HEK293 (cell line): ENCODE results near the gene LRRC59.
"Not testable (repeated sequence)": the region's sequence is repeated elsewhere in the genome, so short reads cannot be mapped to it uniquely, and the experiment has no call there.

ENCODE experiments used
- CTCF ChIA-PET: fragments of 350-600 bp; formaldehyde crosslinking; extraction: SDS; loops from one replicate; lab custom pipeline; 2021; ENCODE audit warnings: antibody characterized with exemption; lab: Yijun Ruan, JAX
- POLR2A ChIA-PET: fragments of 300-600 bp; formaldehyde crosslinking; extraction: SDS; loops from one replicate; lab custom pipeline; 2020; ENCODE audit warnings: antibody characterized with exemption, inconsistent platforms; lab: Yijun Ruan, JAX
- H3K27ac ChIP-seq: fragments of 200-500 bp; sonication (Bioruptor generic); 2 replicates; pipeline ENCODE4 v1.5.1; 2014; ENCODE audit warnings: low read depth, low read length, control low read depth, inconsistent platforms; ENCODE audit errors: extremely low read depth
- H3K36me3 ChIP-seq, 2 experiments: fragments of 200-500 bp in 1 of 2; sonication (Bioruptor generic) in 1 of 2; 1 replicate in 1 of 2; 2 replicates in 1 of 2; pipeline ENCODE4 v1.5.1; 2014 to 2017; ENCODE audit warnings: inconsistent platforms in 2 of 2, low read length in 2 of 2; ENCODE audit not compliant: control insufficient read depth in 2 of 2, insufficient read depth in 1 of 2
- H3K4me1 ChIP-seq: fragments of 200-500 bp; sonication (Bioruptor generic); 2 replicates; pipeline ENCODE4 v1.5.1; 2014; ENCODE audit warnings: mild to moderate bottlenecking, low read length, inconsistent platforms; ENCODE audit not compliant: control insufficient read depth, insufficient read depth
- H3K4me3 ChIP-seq: 2 replicates; pipeline ENCODE4 v1.5.1; 2011; ENCODE audit warnings: low read depth, mild to moderate bottlenecking, control low read depth, low read length, moderate library complexity
- H3K9me3 ChIP-seq: fragments of 200-500 bp; sonication (Bioruptor generic); 2 replicates; pipeline ENCODE4 v1.5.1; 2014; ENCODE audit warnings: low read depth, low read length, inconsistent platforms; ENCODE audit not compliant: control insufficient read depth, insufficient read depth
- FEZF1 ChIP-seq: fragments of 450-650 bp; formaldehyde crosslinking; IDR thresholded peaks from 2 replicates; pipeline ENCODE4 v1.5.1; 2016; ENCODE audit warnings: missing biosample characterization, missing genetic modification characterization
- GLI2 ChIP-seq: fragments of 450-650 bp; formaldehyde crosslinking; IDR thresholded peaks from 2 replicates; pipeline ENCODE4; 2017; ENCODE audit warnings: missing biosample characterization, missing genetic modification characterization, low read depth, borderline replicate concordance
- GLIS1 ChIP-seq: fragments of 450-650 bp; formaldehyde crosslinking; IDR thresholded peaks from 2 replicates; pipeline ENCODE4 v1.5.1; 2016; ENCODE audit warnings: missing biosample characterization, missing genetic modification characterization
- GLIS2 ChIP-seq: fragments of 450-650 bp; formaldehyde crosslinking; IDR thresholded peaks from 2 replicates; pipeline ENCODE4 v1.5.1; 2016; ENCODE audit warnings: missing biosample characterization, missing genetic modification characterization
- HOXA7 ChIP-seq: sonication (generic); formaldehyde crosslinking; IDR thresholded peaks from 2 replicates; pipeline ENCODE4 v1.8.1; 2022; ENCODE audit warnings: missing genetic modification reagents, borderline replicate concordance
- KLF8 ChIP-seq: fragments of 450-650 bp; formaldehyde crosslinking; IDR thresholded peaks from 2 replicates; pipeline ENCODE4 v1.5.1; 2016; ENCODE audit warnings: missing biosample characterization, missing genetic modification characterization
- MEIS1 ChIP-seq: sonication (generic); formaldehyde crosslinking; IDR thresholded peaks from 2 replicates; pipeline ENCODE4 v1.8.1; 2022; ENCODE audit warnings: missing genetic modification reagents, mild to moderate bottlenecking, borderline replicate concordance
- SP7 ChIP-seq: fragments of 450-650 bp; formaldehyde crosslinking; IDR thresholded peaks from 2 replicates; pipeline ENCODE4 v1.5.1; 2016; ENCODE audit warnings: missing biosample characterization, missing genetic modification characterization
- TSHZ1 ChIP-seq: fragments of 450-650 bp; formaldehyde crosslinking; IDR thresholded peaks from 2 replicates; pipeline ENCODE4 v1.5.1; 2016; ENCODE audit warnings: missing biosample characterization, missing genetic modification characterization, borderline replicate concordance
- ZFP3 ChIP-seq: fragments of 450-650 bp; formaldehyde crosslinking; IDR thresholded peaks from 2 replicates; pipeline ENCODE4 v1.5.1; 2016; ENCODE audit warnings: low read depth, missing biosample characterization, missing genetic modification characterization
- ZFP69B ChIP-seq: fragments of 450-650 bp; formaldehyde crosslinking; IDR thresholded peaks from 2 replicates; pipeline ENCODE4 v1.5.1; 2016; ENCODE audit warnings: missing biosample characterization, missing genetic modification characterization
- ZIC2 ChIP-seq: fragments of 450-650 bp; formaldehyde crosslinking; IDR thresholded peaks from 2 replicates; pipeline ENCODE4 v1.5.1; 2016; ENCODE audit warnings: missing biosample characterization, missing genetic modification characterization
- ZNF114 ChIP-seq: fragments of 450-650 bp; formaldehyde crosslinking; IDR thresholded peaks from 2 replicates; pipeline ENCODE4 v1.5.0; 2017; ENCODE audit warnings: missing biosample characterization, missing genetic modification characterization
- ZNF133 ChIP-seq: fragments of 450-650 bp; formaldehyde crosslinking; IDR thresholded peaks from 2 replicates; pipeline ENCODE4 v1.5.1; 2016; ENCODE audit warnings: missing biosample characterization, missing genetic modification characterization
- ZNF211 ChIP-seq: fragments of 450-650 bp; formaldehyde crosslinking; IDR thresholded peaks from 2 replicates; pipeline ENCODE4 v1.5.1; 2016; ENCODE audit warnings: low read depth, missing biosample characterization, missing genetic modification characterization
- ZNF24 ChIP-seq: fragments of 450-650 bp; formaldehyde crosslinking; IDR thresholded peaks from 2 replicates; pipeline ENCODE4 v1.5.1; 2016; ENCODE audit warnings: missing biosample characterization, missing genetic modification characterization
- ZNF248 ChIP-seq: fragments of 450-650 bp; formaldehyde crosslinking; IDR thresholded peaks from 2 replicates; pipeline ENCODE4 v1.5.1; 2017; ENCODE audit warnings: missing biosample characterization, missing genetic modification characterization
- ZNF366 ChIP-seq: fragments of 450-650 bp; formaldehyde crosslinking; conservative IDR thresholded peaks from 2 replicates; pipeline ENCODE4 v1.5.1; 2016; ENCODE audit warnings: missing biosample characterization, missing genetic modification characterization
- ZNF423 ChIP-seq: fragments of 450-650 bp; formaldehyde crosslinking; IDR thresholded peaks from 2 replicates; pipeline ENCODE4 v1.5.1; 2016; ENCODE audit warnings: missing biosample characterization, missing genetic modification characterization
- ZNF530 ChIP-seq: fragments of 450-650 bp; formaldehyde crosslinking; IDR thresholded peaks from 2 replicates; pipeline ENCODE4 v1.5.1; 2016; ENCODE audit warnings: low read depth, missing biosample characterization, missing genetic modification characterization
- ZNF544 ChIP-seq: fragments of 450-650 bp; formaldehyde crosslinking; IDR thresholded peaks from 2 replicates; pipeline ENCODE4 v1.5.0; 2017; ENCODE audit warnings: missing biosample characterization, missing genetic modification characterization
- ZNF664 ChIP-seq: fragments of 450-650 bp; formaldehyde crosslinking; IDR thresholded peaks from 2 replicates; pipeline ENCODE4 v1.5.1; 2016; ENCODE audit warnings: missing biosample characterization, missing genetic modification characterization
- ZNF677 ChIP-seq: fragments of 450-650 bp; IDR thresholded peaks from 2 replicates; pipeline ENCODE4 v1.5.0; 2018; ENCODE audit warnings: missing biosample characterization, mild to moderate bottlenecking, missing genetic modification characterization, moderate library complexity
- ZXDB ChIP-seq: fragments of 450-650 bp; formaldehyde crosslinking; IDR thresholded peaks from 2 replicates; pipeline ENCODE4 v1.5.1; 2016; ENCODE audit warnings: missing biosample characterization, missing genetic modification characterization
- TF ChIP-seq, protein P1 (sequence below): fragments of 450-650 bp; formaldehyde crosslinking; IDR thresholded peaks from 2 replicates; pipeline ENCODE4 v1.5.1; 2016; ENCODE audit warnings: missing biosample characterization, missing genetic modification characterization

Gene LRRC59

GRCh38 chr17:50420419-50421112 lies 23.2 kb upstream of the LRRC59 start:
- H3K4me3 ChIP-seq: no peak overlapping the region
- H3K27ac ChIP-seq: no peak overlapping the region
- no peaks in the 10 kb centered on the region for H3K36me3 ChIP-seq
- H3K4me1 ChIP-seq: 0 out of 2 replicates have a peak, but pooled peaks cover 3% of the 10 kb centered on the region
- POLR2A ChIA-PET: interaction anchor here (1.2 kb wide), 1 partner anchor 23 kb away, joined by 4 read pairs; no protein-coding TSS in a partner anchor
- TF ChIP-seq TSHZ1 (no peak), FEZF1 (tag by site-specific recombination) (no peak), ZIC2 (tag by site-specific recombination) (no peak), ZNF544 (tag by site-specific recombination) (no peak), ZNF664 (tag by site-specific recombination) (no peak), GLI2 (no peak), ZNF211 (tag by site-specific recombination) (no peak), GLIS1 (tag by site-specific recombination) (no peak), HOXA7 (CRISPR knock-in tag) (no peak), ZXDB (tag by site-specific recombination) (no peak), ZNF366 (tag by site-specific recombination) (no peak)
- TF ChIP-seq, protein P1, sequence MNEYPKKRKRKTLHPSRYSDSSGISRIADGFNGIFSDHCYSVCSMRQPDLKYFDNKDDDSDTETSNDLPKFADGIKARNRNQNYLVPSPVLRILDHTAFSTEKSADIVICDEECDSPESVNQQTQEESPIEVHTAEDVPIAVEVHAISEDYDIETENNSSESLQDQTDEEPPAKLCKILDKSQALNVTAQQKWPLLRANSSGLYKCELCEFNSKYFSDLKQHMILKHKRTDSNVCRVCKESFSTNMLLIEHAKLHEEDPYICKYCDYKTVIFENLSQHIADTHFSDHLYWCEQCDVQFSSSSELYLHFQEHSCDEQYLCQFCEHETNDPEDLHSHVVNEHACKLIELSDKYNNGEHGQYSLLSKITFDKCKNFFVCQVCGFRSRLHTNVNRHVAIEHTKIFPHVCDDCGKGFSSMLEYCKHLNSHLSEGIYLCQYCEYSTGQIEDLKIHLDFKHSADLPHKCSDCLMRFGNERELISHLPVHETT: no peak
- CTCF ChIA-PET: interaction anchor here (0.6 to 3.1 kb wide), 2 partner anchors 23 to 296 kb away, joined by 3 to 24 read pairs; partner anchors contain the start of gene LRRC59
- H3K9me3 ChIP-seq: no peaks in the 10 kb centered on the region

DNA sequence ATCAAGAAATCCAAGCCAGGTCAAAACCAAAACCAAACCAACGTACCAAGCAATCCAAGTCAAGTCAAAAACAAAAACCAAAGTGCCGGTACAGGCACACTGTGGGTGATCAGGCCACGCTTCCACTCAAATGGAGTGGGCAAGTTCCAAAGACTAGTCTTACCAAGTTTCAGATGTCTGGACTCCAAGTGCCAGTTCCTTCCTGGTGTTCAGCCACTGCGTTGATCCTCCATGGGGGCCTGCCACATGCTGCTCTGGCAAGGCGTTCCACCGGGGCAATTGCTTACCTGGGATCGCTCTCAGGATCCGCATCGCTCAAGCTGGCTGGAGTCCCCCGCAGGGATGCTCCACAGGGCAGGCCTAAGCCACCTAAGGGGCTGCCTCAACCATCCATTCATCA lies 22.3 kb upstream of the LRRC59 start:
- POLR2A ChIA-PET: not testable (repeated sequence)

GRCh38 chr17:50414808-50415207 lies 17.5 kb upstream of the LRRC59 start:
- ChIA-PET CTCF (interaction anchor here (5.6 kb wide), 1 partner anchor 17 kb away, joined by 36 read pairs; the partner anchor contains the start of gene LRRC59), POLR2A (interaction anchor here (0.9 kb wide), 1 partner anchor 11 kb away, joined by 3 read pairs; the partner anchor contains the start of gene ACSF2)
- H3K36me3 ChIP-seq: no peaks in the 10 kb centered on the region
- no peaks in the 10 kb centered on the region for H3K9me3 ChIP-seq
- H3K4me3 ChIP-seq: no peak overlapping the region
- no peak overlapping the region for H3K27ac ChIP-seq
- H3K4me1 ChIP-seq: no peaks in the 10 kb centered on the region
- no peak for TF ChIP-seq ZFP69B (tag by site-specific recombination)
- no peak for TF ChIP-seq ZNF133 (tag by site-specific recombination)
- no peak for TF ChIP-seq KLF8 (tag by site-specific recombination)
- TF ChIP-seq GLIS2: no peak
- no peak for TF ChIP-seq ZNF114 (tag by site-specific recombination)
- no peak for TF ChIP-seq TSHZ1
- no peak for TF ChIP-seq ZNF530 (tag by site-specific recombination)
- no peak for TF ChIP-seq MEIS1 (CRISPR knock-in tag)
- TF ChIP-seq ZFP3: no peak
- TF ChIP-seq ZNF248 (tag by site-specific recombination): no peak
- no peak for TF ChIP-seq SP7
- no peak for TF ChIP-seq ZNF24 (tag by site-specific recombination)
- no peak for TF ChIP-seq ZNF423 (tag by site-specific recombination)

More for the DNA sequence above, 22.3 kb upstream of the LRRC59 start:
- H3K36me3 ChIP-seq, H3K9me3 ChIP-seq, H3K4me3 ChIP-seq, CTCF ChIA-PET, H3K27ac ChIP-seq, H3K4me1 ChIP-seq: not testable (repeated sequence)
- peak; percentile 52; the same call in 1 of the 2 replicates for TF ChIP-seq ZNF677 (tag by site-specific recombination)
